Psoas muscle (tissue), 8 donors: ENCODE results near the gene MAGI1. TPM values are rescaled to one million over a fixed set of nuclear protein-coding genes. Genes with fewer than 3 reads are reported as not detected.

Experiments
- ATAC-seq, 4 donors: fragments of 200-7000 bp; cut with Tn5 transposase; one replicate each; pipeline ENCODE4 v1.9.1; 2020; ENCODE audit warnings: moderate library complexity in 3 of 4, mild to moderate bottlenecking in 2 of 4
- DNase-seq, 2 donors: peaks; one replicate each; pipeline ENCODE4 v3.0.0-alpha.2; 2020
- H3K27ac ChIP-seq: fragments of 200-600 bp; one replicate; pipeline ENCODE4 v1.8.0; 2022
- H3K27me3 ChIP-seq, 3 donors: fragments of 200-600 bp in 1 of 3; one replicate each; pipeline versions ENCODE4 v1.6.1 to v1.8.0; 2013 to 2022; ENCODE audit warnings: low read length in 2 of 3, mild to moderate bottlenecking in 2 of 3, moderate library complexity in 1 of 3; ENCODE audit not compliant: insufficient read depth in 3 of 3
- H3K36me3 ChIP-seq, 2 donors: fragments of 200-600 bp in 1 of 2; one replicate each; pipeline versions ENCODE4 v1.6.1 to v1.8.0; 2013 to 2022; ENCODE audit warnings: low read depth in 1 of 2, mild to moderate bottlenecking in 1 of 2, moderate library complexity in 1 of 2; ENCODE audit not compliant: insufficient read depth in 1 of 2
- H3K4me1 ChIP-seq: fragments of 200-600 bp; one replicate; pipeline ENCODE4 v1.8.0; 2022
- H3K4me3 ChIP-seq: fragments of 200-600 bp; one replicate; pipeline ENCODE4 v1.8.0; 2022; ENCODE audit warnings: mild to moderate bottlenecking
- H3K9me3 ChIP-seq: fragments of 200-600 bp; one replicate; pipeline ENCODE4 v1.8.0; 2022
- CTCF ChIP-seq: fragments of 200-600 bp; IDR thresholded peaks from one replicate; pipeline ENCODE4 v1.8.0; 2022; ENCODE audit warnings: antibody characterized with exemption
- WGBS, 3 donors: extraction: QIAGEN DNeasy Blood & Tissue Kit; methylation state at CpG; one replicate each; pipeline versions ENCODE4 v1.1.6 to v1.1.7; 2013; 5-methylcytosine and 5-hydroxymethylcytosine counted together
- intact Hi-C, 2 donors: fragments of 100-400 bp; cut with DNase I; formaldehyde crosslinking; loops; one replicate each; pipeline versions ENCODE4 v1.11.0 to v1.14.2; 2022
- long read RNA-seq, 2 donors: library from polyadenylated mRNA; unstranded; transcript quantifications; one replicate each; pipeline ENCODE4 v2.0.0, GENCODE V29; 2021
- polyA plus RNA-seq, 3 donors: library from polyadenylated mRNA; stranded (reverse); fragments of 200-250 nt; gene quantifications; one replicate each; pipeline ENCODE4 v1.2.3, GENCODE V29; 2013
- total RNA-seq, 4 donors: library from RNA; stranded (reverse); fragmentation: NEBNext Ultra II Directional in 2 of 4; extraction: Animal tissue kit (Norgen Biotek cat#: 25700) in 2 of 4; gene quantifications; one replicate each; pipeline versions ENCODE4 v1.2.1 to v1.2.4, GENCODE V29; 2021 to 2023
- donor health status: healthy with polysubstance abuse.
- donor health status: DM: no; HTN: no; CAD: no; lungs with moderate emphysema.
- donor health status: Bipolar disorder and iron deficiency.
- donor health status: healthy.
- donor health status: DM: yes; HTN: yes; CAD: no.
- donor health status: DM: no; HTN: no; CAD: no.
- donor health status: DM: no; HTN: no; CAD: no.
- donor health status: DM: yes; HTN: yes; CAD: no.

MAGI1 gene
- total RNA-seq (1 to 10 TPM; 4.5 to 6.7 (median 6.2) TPM), polyA plus RNA-seq (1 to 10 TPM; 4.6 to 8.1 (median 7.7) TPM)
- long read RNA-seq, donor 1, partial matches to known transcripts = 0 of 1 reads
- long read RNA-seq, donor 1, other reads (novel, unspliced or antisense) = 1 of 1 reads
- long read RNA-seq, donor 2, partial matches to known transcripts = 0 of 3 reads
- long read RNA-seq, donor 2, other reads (novel, unspliced or antisense) = 3 of 3 reads

GRCh38 chr3:66038726-66039589 lies at the start of gene MAGI1:
MAGI1 (minus strand) TSS chr3:66038918; CDS start chr3:66038308, 610 bp downstream.
- Histone ChIP-seq H3K4me3 (peak within 1 kb of the TSS; percentile 75), H3K36me3 (no peaks in the 10 kb centered on the region), H3K27ac (peak within 1 kb of the TSS; percentile 95), H3K27me3 (no peaks in the 10 kb centered on the region), H3K9me3 (no peaks in the 10 kb centered on the region), H3K4me1 (peaks cover 6% of the 10 kb centered on the region)
- DNase-seq (peak; percentile 88 to 94), ATAC-seq (peak; percentile 93 to 94 (median 94))
- intact Hi-C loops = loop anchor here in 1 of 2 donors (5.0 kb wide), 4 partner anchors 72 to 252 kb away; no protein-coding TSS in a partner anchor
- no peak for TF ChIP-seq CTCF
- 1% methylated on average over 56 to 73 of the region's 73 CpGs for WGBS, 3 donors

- Histone ChIP-seq H3K9me3 (no peaks in the 10 kb centered on the region), H3K4me1 (no peaks in the 10 kb centered on the region), H3K36me3 (no peaks in the 10 kb centered on the region), H3K4me3 (no peak overlapping the region), H3K27ac (no peak overlapping the region), H3K27me3 (no peaks in the 10 kb centered on the region)
- intact Hi-C loops = no loop called here
- 45 to 52% (median 45%) methylated on average over 3 of the region's 3 CpGs for WGBS, 3 donors
- ATAC-seq = no peak
- no peak for DNase-seq
- TF ChIP-seq CTCF = no peak
These were observed 45.1 kb upstream of the MAGI1 start for GRCh38 chr3:66083784-66084213.

GRCh38 chr3:66083096-66083678 lies 44.5 kb upstream of the MAGI1 start:
- TF ChIP-seq CTCF = no peak

GRCh38 chr3:66082679-66083078 lies 44.0 kb upstream of the MAGI1 start:
- no peak for DNase-seq
- Histone ChIP-seq H3K4me3 (no peak overlapping the region), H3K27me3 (no peaks in the 10 kb centered on the region), H3K27ac (no peak overlapping the region), H3K4me1 (no peaks in the 10 kb centered on the region), H3K36me3 (no peaks in the 10 kb centered on the region), H3K9me3 (no peaks in the 10 kb centered on the region)
- intact Hi-C loops = no loop called here
- no peak for TF ChIP-seq CTCF
- ATAC-seq = no peak

More at GRCh38 chr3:66083096-66083678, 44.5 kb upstream of the MAGI1 start:
- WGBS, 3 donors = 55 to 66% (median 56%) methylated on average over 5 of the region's 5 CpGs
- DNase-seq (no peak), ATAC-seq (no peak)
- H3K27ac ChIP-seq = no peak overlapping the region
- H3K4me3 ChIP-seq = no peak overlapping the region
- H3K4me1 ChIP-seq = no peaks in the 10 kb centered on the region
- intact Hi-C loops = no loop called here
- H3K36me3 ChIP-seq = no peaks in the 10 kb centered on the region
- no peaks in the 10 kb centered on the region for H3K27me3 ChIP-seq
- no peaks in the 10 kb centered on the region for H3K9me3 ChIP-seq
